C4-2B (cell line): ENCODE measurements around the gene SPRED2.

Source experiments
- H3K27ac ChIP-seq: fragments of 450-650 bp; 2 replicates; pipeline ENCODE4 v1.5.1; 2017
- CTCF ChIP-seq: fragments of 450-650 bp; conservative IDR thresholded peaks from 2 replicates; pipeline ENCODE4 v1.5.1; 2017; ENCODE audit warnings: mild to moderate bottlenecking
- ZFX ChIP-seq: fragments of 450-650 bp; IDR thresholded peaks from 2 replicates; pipeline ENCODE4 v1.6.1; 2017

SPRED2 gene

GRCh38 chr2:65273344-65273743, 159.1 kb downstream of the SPRED2 start:
- no peak overlapping the region for H3K27ac ChIP-seq
- TF ChIP-seq ZFX (no peak), CTCF (no peak)

GRCh38 chr2:65268957-65269356, 163.4 kb downstream of the SPRED2 start:
- no peak for TF ChIP-seq ZFX
- TF ChIP-seq CTCF = no peak
- H3K27ac ChIP-seq = no peak overlapping the region

- TF ChIP-seq ZFX (no peak), CTCF (no peak)
- no peak overlapping the region for H3K27ac ChIP-seq
Measured at GRCh38 chr2:65267008-65267407, 165.4 kb downstream of the SPRED2 start.

- TF ChIP-seq CTCF (no peak), ZFX (no peak)
- H3K27ac ChIP-seq = no peak overlapping the region
Measured at GRCh38 chr2:65265671-65266045, 166.7 kb downstream of the SPRED2 start.

- TF ChIP-seq CTCF (peak; percentile 67), ZFX (no peak)
- H3K27ac ChIP-seq = no peak overlapping the region
Measured at GRCh38 chr2:65264821-65265670, 167.4 kb downstream of the SPRED2 start.

GRCh38 chr2:65263986-65264385, 168.4 kb downstream of the SPRED2 start:
- TF ChIP-seq ZFX = no peak
- no peak for TF ChIP-seq CTCF
- H3K27ac ChIP-seq = no peak overlapping the region

GRCh38 chr2:65263262-65263661, 169.1 kb downstream of the SPRED2 start:
- H3K27ac ChIP-seq = no peak overlapping the region
- no peak for TF ChIP-seq CTCF
- TF ChIP-seq ZFX = no peak
